ENCODE data around the gene PTPN14. TPM values are rescaled to one million over a fixed set of nuclear protein-coding genes. Genes with fewer than 3 reads are reported as not detected.

PTPN14 gene
- total and polyA plus RNA-seq, 2 of the 4 experiments (the other 2 are of a cell fraction) = 21.5 to 31.7 TPM

GRCh38 chr1:214493126-214493796 is 58.1 kb downstream of the PTPN14 start:
- Histone ChIP-seq H4K8ac (ENCODE audit: low read depth in 2 of 2, low read length in 2 of 2) (0 out of 4 replicates have a peak overlapping the region, but pooled peaks of 1 of the 2 experiments have one; percentile 32), H2AFZ (replicated peaks; ENCODE audit: low read length, poor library complexity) (no peak overlapping the region), H3K9me3 (ENCODE audit: control insufficient read depth, insufficient read depth, low read length) (no peaks in the 10 kb centered on the region), H2AK5ac (ENCODE audit: low read depth, low read length) (peak overlapping the region; percentile 35), H3K18ac (ENCODE audit: low read depth, low read length) (no peak overlapping the region), H3K9me1 (ENCODE audit: insufficient read depth, low read length) (peaks cover 22% of the 10 kb centered on the region), H3K14ac (replicated peaks; ENCODE audit: low read depth, low read length) (no peak overlapping the region), H2BK20ac (ENCODE audit: low read depth, low read length) (no peak overlapping the region), H3K23ac (ENCODE audit: low read depth, low read length) (no peak overlapping the region), H3K27ac (ENCODE audit: insufficient read depth, low read length) (peak overlapping the region; percentile 24; the same call in 1 of the 2 replicates), H4K20me1 (ENCODE audit: insufficient read depth, low read length) (peaks cover 54% of the 10 kb centered on the region), H2BK5ac (ENCODE audit: low read depth, low read length, poor library complexity, severe bottlenecking) (peak overlapping the region; percentile 73), H3K56ac (ENCODE audit: extremely low read depth, insufficient read depth, low read length) (no peak overlapping the region), H3K4me2 (ENCODE audit: low read depth, low read length) (no peak overlapping the region), H2BK120ac (ENCODE audit: low read depth, low read length) (no peak overlapping the region), H4K91ac (ENCODE audit: insufficient read depth, low read depth, low read length) (peak overlapping the region; percentile 42; the same call in 1 of the 2 replicates), H4K5ac (ENCODE audit: low read depth, low read length) (no peak overlapping the region), H3K9ac (ENCODE audit: low read depth, low read length) (no peak overlapping the region), H3K36me3 (ENCODE audit: control insufficient read depth, insufficient read depth, low read length) (no peaks in the 10 kb centered on the region; the same call in 1 of the 2 replicates), H3K4ac (ENCODE audit: low read depth, low read length) (peak overlapping the region; percentile 10; the same call in 1 of the 2 replicates), H3K27me3 (ENCODE audit: control insufficient read depth, insufficient read depth, low read length) (no peaks in the 10 kb centered on the region), H2AK9ac (replicated peaks; ENCODE audit: low read depth, low read length, poor library complexity) (no peak overlapping the region), H3K4me1 (ENCODE audit: control insufficient read depth, insufficient read depth, low read length) (peaks cover 9% of the 10 kb centered on the region), H3K79me1 (ENCODE audit: low read depth in 1 of 2, low read length in 2 of 2) (peaks cover 47 to 64% of the 10 kb centered on the region in 2 experiments), H3K4me3 (ENCODE audit: insufficient read depth, low read depth, low read length) (no peak overlapping the region), H2BK15ac (ENCODE audit: low read depth, low read length) (no peak overlapping the region)
- CTCF ChIA-PET = no interaction called here
- POLR2A ChIA-PET (ENCODE audit: unreplicated experiment) = no interaction called here
- TF ChIP-seq CEBPB (IDR thresholded peaks at IDR 0.05; ENCODE audit: low read depth, low read length) (peak; percentile 63), RFX5 (IDR thresholded peaks at IDR 0.05; ENCODE audit: low read depth, low read length) (no peak), POLR2A (IDR thresholded peaks at IDR 0.05; ENCODE audit: low read depth, low read length) (no peak)
- BruUV-seq (replicated peaks) = no TSS peak
- WGBS, 2 experiments (ENCODE audit: extremely low coverage in 2 of 2, insufficient read length in 1 of 2) = 94% methylated on average over 3 of the region's 7 CpGs; no CpG with 5 or more reads in 1 of the 2 experiments
- dilution Hi-C loops (cut with HindIII; ENCODE audit: low sequenced_read_pairs, unreplicated experiment) = no loop called here
- ATAC-seq (ENCODE audit: low read depth) (peak; percentile 34), DNase-seq (peak; percentile 72)
- intact Hi-C loops (cut with micrococcal nuclease) = no loop called here
- in situ Hi-C loops (cut with MboI; ENCODE audit: low sequenced_read_pairs) = no loop called here

Measured in IMR-90 (cell line).